Activated T-cell treated with anti-CD3 and anti-CD28 coated beads, Interleukin-2, amount 50 U/mL, for 72 hours (primary cell): ENCODE results near the gene PLA2G2C. TPM values are rescaled to one million over a fixed set of nuclear protein-coding genes. Genes with fewer than 3 reads are reported as not detected.

Experiments
- ATAC-seq, 2 donors: fragments of 150-1000 bp; cut with Tn5 transposase; replicated peaks in 1 of 2; 2 replicates each; pipeline ENCODE4 v1.10.0; 2021; ENCODE audit warnings: moderate library complexity in 2 of 2, mild to moderate bottlenecking in 1 of 2
- DNase-seq, 2 donors: peaks; one replicate each; pipeline ENCODE4 v3.0.0; 2021 to 2022; ENCODE audit warnings: mixed read lengths in 1 of 2
- H3K27ac Mint-ChIP-seq: one replicate; pipeline ENCODE4 v1.8.0; 2022; ENCODE audit warnings: mild to moderate bottlenecking, moderate library complexity, mixed read lengths
- H3K27me3 Mint-ChIP-seq: one replicate; pipeline ENCODE4 v1.8.0; 2022; ENCODE audit warnings: low read depth, mixed read lengths
- H3K36me3 Mint-ChIP-seq, 2 donors: one replicate each; pipeline ENCODE4 v1.8.0; 2022; ENCODE audit warnings: mixed read lengths in 2 of 2, mild to moderate bottlenecking in 1 of 2; ENCODE audit not compliant: insufficient read depth in 2 of 2
- H3K4me1 Mint-ChIP-seq: one replicate; pipeline ENCODE4 v1.8.0; 2022; ENCODE audit warnings: low read depth, mixed read lengths
- H3K4me3 Mint-ChIP-seq, 2 donors: one replicate each; pipeline ENCODE4 v1.8.0; 2022; ENCODE audit warnings: mild to moderate bottlenecking in 2 of 2, mixed read lengths in 2 of 2, moderate library complexity in 2 of 2
- H3K9me3 Mint-ChIP-seq, 2 donors: one replicate each; pipeline ENCODE4 v1.8.0; 2022; ENCODE audit warnings: mixed read lengths in 2 of 2
- total RNA-seq, 2 donors: library from RNA; stranded (reverse); gene quantifications; one replicate each; pipeline ENCODE4 v1.2.3, GENCODE V29; 2022

The PLA2G2C gene
- total RNA-seq, 2 donors from 2014 or later, result 3.1 to 3.3 TPM

- no peak overlapping the region for H3K27ac Mint-ChIP-seq
- H3K9me3 Mint-ChIP-seq, result no peaks in the 10 kb centered on the region
- no peak for ATAC-seq
- peaks cover 21% of the 10 kb centered on the region for H3K4me1 Mint-ChIP-seq
- DNase-seq, result no peak
- no peak overlapping the region for H3K4me3 Mint-ChIP-seq
- H3K36me3 Mint-ChIP-seq, result no peaks in the 10 kb centered on the region
- H3K27me3 Mint-ChIP-seq, result peaks cover 41% of the 10 kb centered on the region
Measured at GRCh38 chr1:20123722-20124455, 62.4 kb downstream of the PLA2G2C start.

DNA sequence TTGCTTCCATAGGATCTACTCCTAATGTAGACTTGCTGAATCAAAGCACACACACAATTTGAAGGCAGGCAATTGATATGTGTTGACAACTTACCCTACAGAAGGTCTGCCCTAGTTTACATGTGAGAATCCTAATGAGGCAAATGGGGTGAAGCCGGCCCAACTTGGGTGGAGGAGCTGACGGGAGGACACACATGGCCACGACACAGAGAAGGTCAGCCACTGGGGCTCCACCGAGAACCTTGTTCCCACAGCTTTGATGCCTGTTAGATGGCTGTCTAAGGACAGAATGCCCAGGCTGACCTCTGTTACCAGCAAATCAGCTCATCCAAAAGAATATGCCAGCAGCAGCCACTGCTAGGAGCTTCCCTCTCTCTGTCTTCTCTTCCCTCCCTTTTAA, 65.5 kb downstream of the PLA2G2C start:
- Mint-ChIP-seq H3K9me3 (no peaks in the 10 kb centered on the region), H3K36me3 (no peaks in the 10 kb centered on the region), H3K27ac (no peak overlapping the region), H3K4me3 (no peak overlapping the region), H3K4me1 (peaks cover 7% of the 10 kb centered on the region), H3K27me3 (peaks cover 41% of the 10 kb centered on the region)
- no peak for ATAC-seq
- no peak for DNase-seq

DNA sequence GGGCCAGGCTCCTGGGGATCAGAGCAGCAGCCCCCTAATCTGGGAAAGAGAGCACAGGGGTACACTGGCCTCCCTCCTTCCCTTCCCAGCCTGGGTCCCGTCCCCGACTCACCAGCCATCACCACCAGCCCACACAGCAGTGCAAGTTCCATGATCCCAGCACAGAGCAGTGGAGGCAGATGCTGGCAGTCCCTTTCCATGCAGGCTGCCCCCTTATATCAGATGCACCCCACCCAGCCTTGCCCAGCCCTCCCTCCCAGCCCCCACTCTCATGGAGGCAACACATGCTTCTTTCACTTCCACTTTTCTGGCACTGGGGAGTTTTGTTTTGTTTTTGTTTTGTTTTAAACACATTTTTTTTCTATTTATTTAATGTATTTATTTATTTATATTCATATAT, 67.0 kb downstream of the PLA2G2C start, which contains the start of gene PLA2G2D:
PLA2G2D (minus strand) TSS at position 190 of the 400 bp plus-strand sequence; CDS start at position 152, 38 bp downstream.
- Mint-ChIP-seq H3K36me3 (no peaks in the 10 kb centered on the region), H3K9me3 (no peaks in the 10 kb centered on the region), H3K27ac (no peak within 1 kb of the TSS), H3K27me3 (peaks cover 38% of the 10 kb centered on the region), H3K4me3 (no peak within 1 kb of the TSS), H3K4me1 (no peaks in the 10 kb centered on the region)
- ATAC-seq (no peak), DNase-seq (no peak)

DNA sequence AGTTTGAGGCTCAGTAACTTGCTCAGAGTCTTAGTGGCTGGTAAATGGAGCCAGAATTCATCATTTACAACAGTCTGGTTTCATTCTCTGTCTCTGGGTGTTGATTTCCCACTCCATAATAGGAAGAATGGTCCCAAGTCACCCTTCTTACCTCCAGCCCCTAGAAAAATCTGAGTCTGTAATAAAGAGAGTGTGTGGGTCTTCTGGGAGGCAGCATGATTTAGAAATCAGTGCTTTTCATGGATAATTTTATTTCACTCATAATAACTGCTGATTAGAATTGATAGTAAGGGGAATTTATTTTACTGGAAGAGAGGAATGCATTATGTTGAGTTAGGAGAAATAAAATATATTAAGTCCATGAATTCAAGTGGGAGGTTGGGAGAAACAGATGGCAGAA, 69.1 kb downstream of the PLA2G2C start:
- H3K9me3 Mint-ChIP-seq, result no peaks in the 10 kb centered on the region
- no peaks in the 10 kb centered on the region for H3K36me3 Mint-ChIP-seq
- H3K4me3 Mint-ChIP-seq, result no peak overlapping the region
- ATAC-seq (no peak), DNase-seq (no peak)
- no peak overlapping the region for H3K27ac Mint-ChIP-seq
- no peaks in the 10 kb centered on the region for H3K4me1 Mint-ChIP-seq
- H3K27me3 Mint-ChIP-seq, result peaks cover 29% of the 10 kb centered on the region

DNA sequence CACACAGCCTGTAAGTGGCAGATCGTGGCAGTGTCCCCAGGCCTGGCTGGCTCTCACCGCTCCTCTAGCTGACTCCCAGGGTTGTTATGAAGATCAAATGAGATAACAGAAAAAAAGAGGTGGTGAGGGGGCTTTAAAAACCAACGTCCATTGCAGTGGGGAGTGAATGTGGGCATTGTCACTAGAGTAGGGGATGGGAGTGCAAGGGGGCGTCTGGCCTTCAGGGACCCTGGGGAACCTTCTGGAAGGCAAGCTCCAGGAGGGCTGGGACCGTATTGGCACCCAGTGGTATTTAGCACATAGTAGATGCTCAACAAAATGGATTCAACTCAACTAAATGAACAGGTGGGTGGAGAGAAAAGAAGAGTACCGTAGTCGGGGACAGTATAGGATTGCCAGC, 70.4 kb downstream of the PLA2G2C start:
- H3K27ac Mint-ChIP-seq, result no peak overlapping the region
- no peaks in the 10 kb centered on the region for H3K9me3 Mint-ChIP-seq
- no peak overlapping the region for H3K4me3 Mint-ChIP-seq
- H3K4me1 Mint-ChIP-seq, result no peaks in the 10 kb centered on the region
- H3K36me3 Mint-ChIP-seq, result no peaks in the 10 kb centered on the region
- DNase-seq, result no peak
- H3K27me3 Mint-ChIP-seq, result peaks cover 16% of the 10 kb centered on the region
- ATAC-seq, result no peak

GRCh38 chr1:20115479-20115878, 70.8 kb downstream of the PLA2G2C start:
- Mint-ChIP-seq H3K36me3 (no peaks in the 10 kb centered on the region), H3K4me3 (no peak overlapping the region), H3K27ac (no peak overlapping the region), H3K9me3 (no peaks in the 10 kb centered on the region), H3K27me3 (peaks cover 12% of the 10 kb centered on the region), H3K4me1 (no peaks in the 10 kb centered on the region)
- ATAC-seq (no peak), DNase-seq (no peak)

DNA sequence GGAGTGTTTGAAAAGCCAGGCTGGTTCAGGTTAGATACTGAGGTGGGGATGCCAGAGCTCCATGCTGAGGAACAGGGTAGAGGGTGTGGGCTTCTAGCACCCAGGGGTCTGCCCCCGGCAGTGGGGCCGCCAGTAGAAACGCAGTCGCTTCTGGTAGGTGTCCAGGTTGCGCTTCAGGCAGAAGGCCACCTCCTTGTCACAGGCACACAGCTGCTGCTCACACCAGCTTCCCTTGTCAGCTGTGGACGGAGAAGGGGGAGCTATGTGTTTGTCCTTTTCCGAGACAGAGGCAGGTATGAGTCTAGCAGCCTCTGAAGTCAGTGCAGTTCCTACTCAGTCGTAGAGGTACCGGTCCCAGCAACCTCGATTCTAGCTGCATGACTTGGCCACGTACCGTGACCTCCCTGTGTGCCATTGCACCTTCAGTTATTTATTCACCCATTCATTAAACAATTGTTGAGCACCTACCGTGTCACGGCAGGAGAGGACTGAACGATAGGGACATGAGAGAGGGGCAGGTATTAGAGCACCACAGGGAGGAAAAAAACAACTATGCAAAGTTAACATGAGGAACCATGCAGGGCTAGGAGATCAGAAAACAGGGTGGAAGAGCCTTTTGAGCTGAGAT, 72.2 kb downstream of the PLA2G2C start:
- DNase-seq (no peak), ATAC-seq (no peak)
- no peaks in the 10 kb centered on the region for H3K4me1 Mint-ChIP-seq
- no peak overlapping the region for H3K27ac Mint-ChIP-seq
- H3K27me3 Mint-ChIP-seq, result peaks cover 5% of the 10 kb centered on the region
- no peaks in the 10 kb centered on the region for H3K9me3 Mint-ChIP-seq
- no peak overlapping the region for H3K4me3 Mint-ChIP-seq
- H3K36me3 Mint-ChIP-seq, result no peaks in the 10 kb centered on the region

Other genes starting within 250 kb of the PLA2G2C start
- gene PLA2G2A, start 206.9 kb downstream of the PLA2G2C start, total RNA-seq, result not detected
- gene PLA2G5, start 116.3 kb downstream of the PLA2G2C start, total RNA-seq, result not detected
- gene PLA2G2D, start 67.0 kb downstream of the PLA2G2C start, total RNA-seq, result not detected
- not detected for gene PLA2G2F, start 47.2 kb downstream of the PLA2G2C start, total RNA-seq
- gene UBXN10, start 422 bp downstream of the PLA2G2C start, total RNA-seq, result under 1 TPM; 0.91 to 0.93 TPM
- under 1 TPM in 1 of 2 donors, not detected in 1; 0.22 TPM for gene VWA5B1, start 104.4 kb upstream of the PLA2G2C start, total RNA-seq